H9 (cell line): Measurements from ENCODE around the gene RCAN2. TPM values are rescaled to one million over a fixed set of nuclear protein-coding genes. Genes with fewer than 3 reads are reported as not detected.

Source experiments
- DNase-seq: peaks from one replicate; pipeline ENCODE4 v3.0.0-alpha.2; 2017
- H2AFZ ChIP-seq: one replicate; pipeline ENCODE4 v1.6.1; 2013; ENCODE audit warnings: mild to moderate bottlenecking, low read length, control low read depth, moderate library complexity
- H2AK5ac ChIP-seq: 2 replicates; pipeline ENCODE4 v1.6.1; 2013; ENCODE audit warnings: low read length, control low read depth, mixed read lengths; ENCODE audit not compliant: insufficient read length
- H2BK120ac ChIP-seq: one replicate; pipeline ENCODE4 v1.6.1; 2013; ENCODE audit warnings: low read depth, mild to moderate bottlenecking, low read length, control low read depth, inconsistent platforms; ENCODE audit not compliant: poor library complexity, severe bottlenecking
- H2BK12ac ChIP-seq: 2 replicates; pipeline ENCODE4 v1.6.1; 2013; ENCODE audit warnings: low read length, control low read depth, mixed read lengths, low read depth; ENCODE audit not compliant: insufficient read length
- H2BK15ac ChIP-seq: 2 replicates; pipeline ENCODE4 v1.6.1; 2013; ENCODE audit warnings: low read depth, low read length, control low read depth
- H2BK20ac ChIP-seq: one replicate; pipeline ENCODE4 v1.6.1; 2013; ENCODE audit warnings: low read depth, mild to moderate bottlenecking, low read length, control low read depth, inconsistent platforms; ENCODE audit not compliant: poor library complexity, severe bottlenecking
- H2BK5ac ChIP-seq: 2 replicates; pipeline ENCODE4 v1.6.1; 2013; ENCODE audit warnings: low read length, control low read depth, mixed read lengths; ENCODE audit not compliant: insufficient read length
- H3K14ac ChIP-seq: 2 replicates; pipeline ENCODE4 v1.6.1; 2013; ENCODE audit warnings: low read length, control low read depth; ENCODE audit not compliant: insufficient read depth
- H3K18ac ChIP-seq: 2 replicates; pipeline ENCODE4 v1.6.1; 2013; ENCODE audit warnings: low read depth, mild to moderate bottlenecking, mixed read lengths, low read length, control low read depth; ENCODE audit not compliant: insufficient read length
- H3K23ac ChIP-seq: 2 replicates; pipeline ENCODE4 v1.6.1; 2013; ENCODE audit warnings: low read length, control low read depth, mixed read lengths, low read depth; ENCODE audit not compliant: insufficient read length
- H3K23me2 ChIP-seq: 2 replicates; pipeline ENCODE4 v1.6.1; 2013; ENCODE audit warnings: low read depth, mild to moderate bottlenecking, mixed read lengths, low read length, control low read depth; ENCODE audit not compliant: insufficient read length, poor library complexity, severe bottlenecking
- H3K27ac ChIP-seq: 2 replicates; pipeline ENCODE4 v1.5.1; 2013; ENCODE audit warnings: low read length, control low read depth, mixed read lengths, low read depth; ENCODE audit not compliant: insufficient read length
- H3K27me3 ChIP-seq: 2 replicates; pipeline ENCODE4 v1.6.1; 2013; ENCODE audit warnings: low read length, control low read depth, inconsistent platforms; ENCODE audit not compliant: insufficient read depth
- H3K4ac ChIP-seq: 2 replicates; pipeline ENCODE4 v1.6.1; 2013; ENCODE audit warnings: low read depth, mild to moderate bottlenecking, control low read depth, inconsistent platforms, low read length, moderate library complexity
- H3K4me1 ChIP-seq: 2 replicates; pipeline ENCODE4 v1.6.1; 2013; ENCODE audit warnings: low read length, control low read depth, inconsistent platforms; ENCODE audit not compliant: insufficient read depth
- H3K4me2 ChIP-seq: 2 replicates; pipeline ENCODE4 v1.6.1; 2013; ENCODE audit warnings: low read length, control low read depth, mixed read lengths; ENCODE audit not compliant: insufficient read length, insufficient read depth
- H3K56ac ChIP-seq: 2 replicates; pipeline ENCODE4 v1.6.1; 2013; ENCODE audit warnings: low read depth, mild to moderate bottlenecking, mixed read lengths, low read length, control low read depth; ENCODE audit not compliant: insufficient read length
- H3K79me1 ChIP-seq: 2 replicates; pipeline ENCODE4 v1.6.1; 2013; ENCODE audit warnings: low read depth, mild to moderate bottlenecking, moderate library complexity, low read length, control low read depth, inconsistent platforms; ENCODE audit not compliant: insufficient read depth, poor library complexity, severe bottlenecking
- H3K79me2 ChIP-seq: 2 replicates; pipeline ENCODE4 v1.6.1; 2013; ENCODE audit warnings: low read length, control low read depth, inconsistent platforms; ENCODE audit not compliant: insufficient read depth
- H3K9ac ChIP-seq: 2 replicates; pipeline ENCODE4 v1.6.1; 2013; ENCODE audit warnings: low read length, control low read depth, mixed read lengths; ENCODE audit not compliant: insufficient read length; ENCODE audit errors: extremely low read depth
- H3K9me3 ChIP-seq: one replicate; pipeline ENCODE4 v1.6.1; 2013; ENCODE audit warnings: low read depth, low read length, inconsistent platforms; ENCODE audit not compliant: control insufficient read depth
- H3T11ph ChIP-seq: one replicate; pipeline ENCODE4 v1.6.1; 2013; ENCODE audit warnings: mild to moderate bottlenecking, low read length, control low read depth, inconsistent platforms
- H4K20me1 ChIP-seq: one replicate; pipeline ENCODE4 v1.6.1; 2013; ENCODE audit not compliant: control insufficient read depth, insufficient read length, insufficient read depth
- H4K5ac ChIP-seq: 2 replicates; pipeline ENCODE4 v1.6.1; 2013; ENCODE audit warnings: low read depth, mild to moderate bottlenecking, mixed read lengths, low read length, control low read depth; ENCODE audit not compliant: insufficient read length
- H4K8ac ChIP-seq: replicated peaks from 2 replicates; pipeline ENCODE4 v1.6.1; 2013; ENCODE audit warnings: low read length, control low read depth, mixed read lengths, low read depth; ENCODE audit not compliant: insufficient read length
- H4K91ac ChIP-seq: 2 replicates; pipeline ENCODE4 v1.6.1; 2013; ENCODE audit warnings: low read depth, mild to moderate bottlenecking, moderate library complexity, mixed read lengths, low read length, control low read depth; ENCODE audit not compliant: insufficient read length
- H3K27ac Mint-ChIP-seq, 3 experiments: 2 replicates in 2 of 3; 3 replicates in 1 of 3; pipeline ENCODE4 v1.8.0; 2020 to 2021; ENCODE audit warnings: mixed read lengths in 3 of 3, mild to moderate bottlenecking in 1 of 3, moderate library complexity in 1 of 3
- H3K27me3 Mint-ChIP-seq: 2 replicates; pipeline ENCODE4 v1.8.0; 2021; ENCODE audit warnings: low read depth, mild to moderate bottlenecking, moderate library complexity, mixed read lengths
- H3K36me3 Mint-ChIP-seq, 3 experiments: 2 replicates in 2 of 3; 3 replicates in 1 of 3; pipeline ENCODE4 v1.8.0; 2020 to 2021; ENCODE audit warnings: low read depth in 3 of 3, mixed read lengths in 3 of 3; ENCODE audit not compliant: insufficient read depth in 1 of 3
- H3K4me1 Mint-ChIP-seq, 2 experiments: 2 replicates each; pipeline ENCODE4 v1.8.0; 2020; ENCODE audit warnings: mixed read lengths in 2 of 2
- H3K4me3 Mint-ChIP-seq, 2 experiments: 2 replicates in 1 of 2; 3 replicates in 1 of 2; pipeline ENCODE4 v1.8.0; 2020 to 2021; ENCODE audit warnings: mild to moderate bottlenecking in 2 of 2, mixed read lengths in 2 of 2, moderate library complexity in 1 of 2
- H3K9me3 Mint-ChIP-seq, 2 experiments: 2 replicates in 1 of 2; 3 replicates in 1 of 2; pipeline ENCODE4 v1.8.0; 2020; ENCODE audit warnings: mild to moderate bottlenecking in 2 of 2, mixed read lengths in 2 of 2, moderate library complexity in 1 of 2
- WGBS: extraction: QIAGEN DNeasy Blood & Tissue Kit; methylation state at CpG from one replicate; pipeline ENCODE4 v1.1.7; 2013; ENCODE audit warnings: missing lambda C conversion rate, low lambda C conversion rate, mixed read lengths; ENCODE audit not compliant: insufficient read length; ENCODE audit errors: extremely low coverage; 5-methylcytosine and 5-hydroxymethylcytosine counted together
- total RNA-seq: library from RNA; stranded (reverse); gene quantifications from 2 replicates; pipeline ENCODE4 v1.2.1, GENCODE V29; 2021
- TF ChIP-seq, protein P1 (sequence below): fragments of 200-600 bp; sonication (generic); conservative IDR thresholded peaks from 3 replicates; pipeline ENCODE4 v1.8.0; 2021; ENCODE audit warnings: antibody characterized with exemption, mild to moderate bottlenecking

RCAN2 gene
- total RNA-seq, 1 experiment from 2014 or later: 3.0 TPM

DNA sequence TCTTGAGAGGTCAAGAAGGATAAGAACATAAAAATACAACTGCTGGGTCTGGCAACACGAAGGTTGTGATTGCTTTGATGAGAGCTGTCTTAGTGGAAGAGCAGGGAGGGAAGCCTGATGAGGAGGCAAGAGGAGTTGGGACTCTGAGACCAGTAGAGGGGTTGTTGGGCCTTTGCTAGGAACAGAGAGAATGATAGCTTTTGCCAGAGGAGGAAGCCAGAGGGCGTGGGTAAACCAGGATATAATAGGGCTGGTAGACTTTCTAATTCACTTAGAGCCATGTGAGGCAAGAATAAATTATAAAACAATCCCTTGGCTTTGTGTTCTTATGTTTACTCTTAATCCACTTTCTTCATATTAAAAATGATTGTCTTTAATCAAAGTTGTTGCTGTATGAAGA, 78.6 kb downstream of the RCAN2 start:
- H3K4ac ChIP-seq: no peak overlapping the region
- DNase-seq: no peak
- H4K20me1 ChIP-seq: no peaks in the 10 kb centered on the region
- no peak overlapping the region for H2AK5ac ChIP-seq
- H2BK12ac ChIP-seq: no peak overlapping the region
- no peaks in the 10 kb centered on the region for H3K9me3 ChIP-seq
- no peaks in the 10 kb centered on the region for H3K79me2 ChIP-seq
- Mint-ChIP-seq H3K9me3 (no peaks in the 10 kb centered on the region), H3K36me3 (no peaks in the 10 kb centered on the region), H3K4me3 (no peak overlapping the region), H3K4me1 (no peaks in the 10 kb centered on the region), H3K27ac (no peak overlapping the region), H3K27me3 (no peaks in the 10 kb centered on the region)
- H4K5ac ChIP-seq: no peak overlapping the region
- no peak overlapping the region for H3K23ac ChIP-seq
- TF ChIP-seq, protein P1, sequence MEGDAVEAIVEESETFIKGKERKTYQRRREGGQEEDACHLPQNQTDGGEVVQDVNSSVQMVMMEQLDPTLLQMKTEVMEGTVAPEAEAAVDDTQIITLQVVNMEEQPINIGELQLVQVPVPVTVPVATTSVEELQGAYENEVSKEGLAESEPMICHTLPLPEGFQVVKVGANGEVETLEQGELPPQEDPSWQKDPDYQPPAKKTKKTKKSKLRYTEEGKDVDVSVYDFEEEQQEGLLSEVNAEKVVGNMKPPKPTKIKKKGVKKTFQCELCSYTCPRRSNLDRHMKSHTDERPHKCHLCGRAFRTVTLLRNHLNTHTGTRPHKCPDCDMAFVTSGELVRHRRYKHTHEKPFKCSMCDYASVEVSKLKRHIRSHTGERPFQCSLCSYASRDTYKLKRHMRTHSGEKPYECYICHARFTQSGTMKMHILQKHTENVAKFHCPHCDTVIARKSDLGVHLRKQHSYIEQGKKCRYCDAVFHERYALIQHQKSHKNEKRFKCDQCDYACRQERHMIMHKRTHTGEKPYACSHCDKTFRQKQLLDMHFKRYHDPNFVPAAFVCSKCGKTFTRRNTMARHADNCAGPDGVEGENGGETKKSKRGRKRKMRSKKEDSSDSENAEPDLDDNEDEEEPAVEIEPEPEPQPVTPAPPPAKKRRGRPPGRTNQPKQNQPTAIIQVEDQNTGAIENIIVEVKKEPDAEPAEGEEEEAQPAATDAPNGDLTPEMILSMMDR: no peak
- no peak overlapping the region for H3K56ac ChIP-seq
- no peaks in the 10 kb centered on the region for H3K79me1 ChIP-seq
- no peak overlapping the region for H3K14ac ChIP-seq
- no peak overlapping the region for H4K91ac ChIP-seq
- no peak overlapping the region for H3K4me2 ChIP-seq
- H2BK120ac ChIP-seq: no peak overlapping the region
- no peaks in the 10 kb centered on the region for H3K23me2 ChIP-seq
- no peak overlapping the region for H3K18ac ChIP-seq
- H2BK20ac ChIP-seq: no peak overlapping the region
- H3K4me1 ChIP-seq: no peaks in the 10 kb centered on the region
- no peak overlapping the region for H3T11ph ChIP-seq
- H3K9ac ChIP-seq: no peak overlapping the region
- no peak overlapping the region for H3K27ac ChIP-seq
- no peak overlapping the region for H2BK5ac ChIP-seq
- H2BK15ac ChIP-seq: no peak overlapping the region
- H4K8ac ChIP-seq: no peak overlapping the region
- no CpG with 5 or more reads among the region's 2 CpGs for WGBS
- H2AFZ ChIP-seq: no peak overlapping the region
- H3K27me3 ChIP-seq: no peaks in the 10 kb centered on the region
